PFSK-1 (cell line): ENCODE data around the gene MTG2.

Experiments
- FOXP2 ChIP-seq: optimal IDR thresholded peaks from 2 replicates; pipeline ENCODE3; 2011; ENCODE audit warnings: borderline replicate concordance, control low read depth, inconsistent platforms; ENCODE audit not compliant: insufficient read depth; ENCODE audit errors: extremely low read length, extremely low read depth
- POLR2AphosphoS5 ChIP-seq: IDR thresholded peaks from 2 replicates; pipeline ENCODE4 v1.6.1; 2012; ENCODE audit warnings: low read depth, mild to moderate bottlenecking, control low read depth, low read length, moderate library complexity
- SIN3A ChIP-seq: IDR thresholded peaks from 2 replicates; pipeline ENCODE4 v1.6.1; 2012; ENCODE audit warnings: mild to moderate bottlenecking, low read length, moderate library complexity, borderline replicate concordance; ENCODE audit not compliant: insufficient read depth
- TAF1 ChIP-seq: IDR thresholded peaks from 2 replicates; pipeline ENCODE4 v1.6.1; 2012; ENCODE audit warnings: low read length, control low read depth, borderline replicate concordance; ENCODE audit not compliant: insufficient read depth
- TF ChIP-seq, protein P1 (sequence below), 2 experiments: IDR thresholded peaks; 2 replicates each; pipeline versions ENCODE4 v1.6.1 to v1.8.0; 2011 to 2012; ENCODE audit warnings: low read depth in 2 of 2, low read length in 2 of 2, control low read depth in 1 of 2, inconsistent platforms in 1 of 2, mild to moderate bottlenecking in 1 of 2, moderate library complexity in 1 of 2; ENCODE audit not compliant: insufficient read depth in 1 of 2

GRCh38 chr20:62243106-62243505, 60.3 kb downstream of the MTG2 start:
- TF ChIP-seq POLR2AphosphoS5 (no peak), SIN3A (no peak), TAF1 (no peak), FOXP2 (no peak)
- TF ChIP-seq, protein P1, sequence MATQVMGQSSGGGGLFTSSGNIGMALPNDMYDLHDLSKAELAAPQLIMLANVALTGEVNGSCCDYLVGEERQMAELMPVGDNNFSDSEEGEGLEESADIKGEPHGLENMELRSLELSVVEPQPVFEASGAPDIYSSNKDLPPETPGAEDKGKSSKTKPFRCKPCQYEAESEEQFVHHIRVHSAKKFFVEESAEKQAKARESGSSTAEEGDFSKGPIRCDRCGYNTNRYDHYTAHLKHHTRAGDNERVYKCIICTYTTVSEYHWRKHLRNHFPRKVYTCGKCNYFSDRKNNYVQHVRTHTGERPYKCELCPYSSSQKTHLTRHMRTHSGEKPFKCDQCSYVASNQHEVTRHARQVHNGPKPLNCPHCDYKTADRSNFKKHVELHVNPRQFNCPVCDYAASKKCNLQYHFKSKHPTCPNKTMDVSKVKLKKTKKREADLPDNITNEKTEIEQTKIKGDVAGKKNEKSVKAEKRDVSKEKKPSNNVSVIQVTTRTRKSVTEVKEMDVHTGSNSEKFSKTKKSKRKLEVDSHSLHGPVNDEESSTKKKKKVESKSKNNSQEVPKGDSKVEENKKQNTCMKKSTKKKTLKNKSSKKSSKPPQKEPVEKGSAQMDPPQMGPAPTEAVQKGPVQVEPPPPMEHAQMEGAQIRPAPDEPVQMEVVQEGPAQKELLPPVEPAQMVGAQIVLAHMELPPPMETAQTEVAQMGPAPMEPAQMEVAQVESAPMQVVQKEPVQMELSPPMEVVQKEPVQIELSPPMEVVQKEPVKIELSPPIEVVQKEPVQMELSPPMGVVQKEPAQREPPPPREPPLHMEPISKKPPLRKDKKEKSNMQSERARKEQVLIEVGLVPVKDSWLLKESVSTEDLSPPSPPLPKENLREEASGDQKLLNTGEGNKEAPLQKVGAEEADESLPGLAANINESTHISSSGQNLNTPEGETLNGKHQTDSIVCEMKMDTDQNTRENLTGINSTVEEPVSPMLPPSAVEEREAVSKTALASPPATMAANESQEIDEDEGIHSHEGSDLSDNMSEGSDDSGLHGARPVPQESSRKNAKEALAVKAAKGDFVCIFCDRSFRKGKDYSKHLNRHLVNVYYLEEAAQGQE (IDR thresholded peaks at IDR 0.05; ENCODE audit: insufficient read depth in 1 of 2, low read depth in 2 of 2, low read length in 2 of 2), result no peak
